Stimulated activated CD8-positive, alpha-beta memory T cell treated with anti-CD3 and anti-CD28 coated beads, Interleukin-7, amount 100 ng/mL, for 48 hours (primary cell): ENCODE measurements around the gene KPNA4.
"Not testable (repeated sequence)": the region's sequence is repeated elsewhere in the genome, so short reads cannot be mapped to it uniquely, and the experiment has no call there.

Experiments used
- DNase-seq, 2 donors: peaks; one replicate each; pipeline ENCODE4 v3.0.0-alpha.2; 2020; ENCODE audit warnings: low read depth in 1 of 2; ENCODE audit errors: extremely low read depth in 1 of 2

Gene KPNA4, protein sequence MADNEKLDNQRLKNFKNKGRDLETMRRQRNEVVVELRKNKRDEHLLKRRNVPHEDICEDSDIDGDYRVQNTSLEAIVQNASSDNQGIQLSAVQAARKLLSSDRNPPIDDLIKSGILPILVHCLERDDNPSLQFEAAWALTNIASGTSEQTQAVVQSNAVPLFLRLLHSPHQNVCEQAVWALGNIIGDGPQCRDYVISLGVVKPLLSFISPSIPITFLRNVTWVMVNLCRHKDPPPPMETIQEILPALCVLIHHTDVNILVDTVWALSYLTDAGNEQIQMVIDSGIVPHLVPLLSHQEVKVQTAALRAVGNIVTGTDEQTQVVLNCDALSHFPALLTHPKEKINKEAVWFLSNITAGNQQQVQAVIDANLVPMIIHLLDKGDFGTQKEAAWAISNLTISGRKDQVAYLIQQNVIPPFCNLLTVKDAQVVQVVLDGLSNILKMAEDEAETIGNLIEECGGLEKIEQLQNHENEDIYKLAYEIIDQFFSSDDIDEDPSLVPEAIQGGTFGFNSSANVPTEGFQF

GRCh38 chr3:160565442-160566403 lies at the start of gene KPNA4:
Gene KPNA4, minus strand, starts transcription at chr3:160565571. Its CDS starts 289 bp downstream, at chr3:160565282.
- DNase-seq: peak; percentile 93

GRCh38 chr3:160613661-160614060 lies 48.3 kb upstream of the KPNA4 start:
- DNase-seq: no peak

DNA sequence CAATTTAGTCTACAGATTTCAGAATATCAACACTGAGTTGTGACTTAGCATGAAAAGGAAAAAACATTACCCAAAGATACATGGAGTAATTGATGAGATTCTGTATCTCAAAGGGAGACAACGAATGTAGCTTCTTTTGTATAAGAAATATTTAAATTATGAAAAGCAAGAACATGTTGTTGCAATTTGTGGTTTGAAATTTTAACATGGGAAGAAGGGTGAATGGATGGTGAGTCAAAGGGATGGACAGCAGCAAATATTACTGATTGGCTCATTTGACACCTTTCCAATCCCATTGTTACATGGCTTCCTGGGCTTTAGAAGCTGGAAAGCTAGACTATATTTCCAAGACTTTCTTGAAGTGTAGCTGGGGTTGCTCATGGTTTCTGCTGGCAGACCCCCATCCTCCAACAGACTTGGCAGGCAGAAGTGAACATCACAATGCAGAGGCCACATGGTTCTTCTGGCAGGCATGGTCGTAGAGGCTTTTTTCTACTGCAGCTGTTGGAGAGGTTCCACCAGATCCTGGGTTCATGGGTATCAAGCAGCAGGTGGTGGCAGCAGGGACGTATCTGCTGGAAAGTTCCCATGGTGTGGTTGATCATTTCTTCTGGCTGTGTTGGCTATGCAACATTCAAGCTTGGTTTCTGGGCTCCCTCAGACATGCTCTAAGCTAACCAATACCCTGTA lies 47.2 kb upstream of the KPNA4 start:
- no peak for DNase-seq

DNA sequence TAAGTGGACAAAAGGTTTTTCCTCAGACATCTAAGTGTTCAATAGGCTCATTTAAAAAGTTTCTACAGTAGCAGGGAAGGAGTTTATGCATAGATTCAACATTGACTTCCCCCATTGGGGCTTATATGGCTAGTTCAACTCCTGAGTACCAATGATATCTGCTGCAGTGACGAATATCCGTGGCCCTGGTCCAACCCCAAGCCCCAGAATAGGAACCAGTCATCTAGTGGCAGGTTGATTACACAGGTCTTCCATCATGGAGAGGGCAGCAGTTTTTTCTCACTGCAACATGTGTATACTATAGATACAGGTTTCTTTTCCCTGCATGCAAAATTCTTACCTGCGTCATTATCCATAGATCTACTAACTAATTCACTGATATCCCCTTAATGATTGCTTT lies 45.8 kb upstream of the KPNA4 start:
- DNase-seq: no peak

DNA sequence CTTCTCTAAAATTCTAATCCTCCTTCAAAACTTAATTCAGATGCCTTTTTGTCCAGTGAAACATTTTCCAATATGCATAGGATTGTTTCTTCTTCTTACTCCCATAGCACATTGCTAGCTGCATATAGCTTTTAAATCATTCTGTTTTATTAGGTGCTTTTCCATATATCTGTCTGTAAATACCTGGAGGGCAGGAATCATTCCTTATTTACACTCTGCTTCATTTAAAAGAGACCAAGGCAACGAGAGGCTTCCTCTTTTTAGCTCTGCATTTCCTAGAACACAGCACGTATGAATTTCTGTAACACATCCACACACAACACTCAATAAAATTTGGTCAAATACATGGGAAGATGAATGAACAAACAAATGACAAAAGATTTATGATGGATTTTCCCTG lies 43.5 kb upstream of the KPNA4 start:
- DNase-seq: no peak

- DNase-seq: no peak
Observed at GRCh38 chr3:160607826-160608225, 42.5 kb upstream of the KPNA4 start.

DNA sequence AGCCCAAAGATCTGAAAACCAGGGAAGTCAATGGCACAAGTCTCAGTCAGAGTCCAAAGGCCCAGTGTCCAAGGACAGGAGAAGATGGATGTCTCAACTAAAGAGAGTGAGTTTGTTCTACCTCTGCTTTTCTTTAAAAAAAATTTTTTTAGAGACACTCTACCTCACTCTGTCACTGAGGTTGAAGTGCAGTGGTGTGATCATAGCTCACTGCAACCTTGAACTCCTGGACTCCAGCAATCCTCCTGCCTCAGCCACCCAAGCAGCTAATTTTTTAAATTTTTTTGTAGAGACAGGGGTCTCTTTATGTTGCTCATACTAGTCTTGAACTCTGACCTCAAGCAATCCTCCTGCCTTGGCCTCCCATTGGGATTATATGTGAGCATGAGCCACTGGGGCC lies 39.9 kb upstream of the KPNA4 start:
- DNase-seq: no peak

- DNase-seq: not testable (repeated sequence)
Observed at GRCh38 chr3:160603845-160604244, 38.5 kb upstream of the KPNA4 start.

GRCh38 chr3:160602259-160602658 lies 36.9 kb upstream of the KPNA4 start:
- DNase-seq: no peak

GRCh38 chr3:160601288-160601687 lies 35.9 kb upstream of the KPNA4 start:
- DNase-seq: no peak

- DNase-seq: no peak
Observed at GRCh38 chr3:160598865-160599264, 33.5 kb upstream of the KPNA4 start.

GRCh38 chr3:160588023-160588422 lies 22.7 kb upstream of the KPNA4 start:
- DNase-seq: no peak

GRCh38 chr3:160587105-160587504 lies 21.7 kb upstream of the KPNA4 start:
- no peak for DNase-seq

- DNase-seq: no peak
Observed at GRCh38 chr3:160586679-160587078, 21.3 kb upstream of the KPNA4 start.

DNA sequence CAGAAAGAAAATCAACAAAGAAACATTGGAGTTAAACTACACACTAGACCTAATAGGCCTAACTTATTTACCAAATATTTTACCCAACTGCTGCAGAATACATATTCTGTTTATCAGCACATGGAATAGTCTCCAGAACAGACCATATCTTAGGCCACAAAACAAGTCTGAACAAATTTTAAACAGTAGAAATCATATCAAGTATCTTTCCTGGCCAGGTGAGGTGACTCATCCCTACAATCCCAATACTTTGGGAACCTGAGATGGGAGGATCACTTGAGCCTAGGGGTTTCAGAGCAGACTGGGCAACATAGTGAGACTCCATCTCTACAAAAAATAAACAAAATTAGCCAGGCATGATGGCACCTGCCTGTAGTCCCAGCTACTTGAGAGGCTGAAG lies 18.1 kb upstream of the KPNA4 start:
- no peak for DNase-seq

GRCh38 chr3:160580938-160581337 lies 15.6 kb upstream of the KPNA4 start:
- no peak for DNase-seq

DNA sequence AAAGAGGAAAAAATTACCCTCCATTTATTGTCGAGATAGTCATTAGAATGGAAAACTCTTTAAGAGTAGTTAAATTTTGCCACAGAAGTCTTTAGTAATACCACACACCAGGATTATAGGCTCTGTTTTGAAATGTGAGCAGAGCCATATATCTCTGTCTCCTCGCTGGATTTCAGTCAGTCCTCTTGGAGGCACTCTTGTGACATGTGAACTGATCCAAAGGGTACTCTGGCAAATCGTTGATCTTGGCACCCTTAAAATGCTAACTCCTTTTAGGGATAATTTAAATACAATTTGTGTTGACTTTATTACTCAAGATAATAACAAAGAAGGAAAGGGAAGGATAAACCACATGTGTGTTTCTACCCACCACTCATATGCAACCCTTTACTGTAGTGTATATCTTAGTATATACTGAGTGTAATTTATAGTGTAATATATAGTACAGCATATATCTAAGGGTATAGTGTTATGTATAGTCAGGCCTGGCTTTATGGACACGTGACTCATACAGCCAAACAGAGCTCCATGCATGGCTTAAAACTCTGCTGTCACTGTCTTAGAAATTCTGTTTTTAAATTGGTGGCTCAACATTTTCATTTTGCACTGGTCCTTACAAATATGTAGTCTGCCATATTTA lies 12.3 kb upstream of the KPNA4 start:
- no peak for DNase-seq

DNA sequence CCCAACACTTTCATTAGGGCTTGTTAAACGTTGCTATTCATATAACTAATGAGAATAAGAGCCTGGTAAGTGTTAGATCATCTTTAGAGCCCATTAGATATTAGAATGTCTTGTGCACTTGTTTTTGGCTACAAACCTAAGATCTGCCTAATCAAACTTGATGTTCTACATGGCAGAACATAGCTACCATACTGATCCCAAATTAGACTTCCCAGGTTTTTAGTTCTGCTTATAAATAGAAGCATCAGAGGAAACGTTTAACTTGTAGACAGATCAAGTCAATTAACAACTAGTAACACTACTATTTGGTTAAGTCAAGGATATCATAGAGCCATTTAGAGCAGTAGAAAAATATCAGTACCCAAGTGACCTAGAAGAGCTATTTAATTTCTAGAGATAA lies 11.7 kb upstream of the KPNA4 start:
- DNase-seq: no peak

DNA sequence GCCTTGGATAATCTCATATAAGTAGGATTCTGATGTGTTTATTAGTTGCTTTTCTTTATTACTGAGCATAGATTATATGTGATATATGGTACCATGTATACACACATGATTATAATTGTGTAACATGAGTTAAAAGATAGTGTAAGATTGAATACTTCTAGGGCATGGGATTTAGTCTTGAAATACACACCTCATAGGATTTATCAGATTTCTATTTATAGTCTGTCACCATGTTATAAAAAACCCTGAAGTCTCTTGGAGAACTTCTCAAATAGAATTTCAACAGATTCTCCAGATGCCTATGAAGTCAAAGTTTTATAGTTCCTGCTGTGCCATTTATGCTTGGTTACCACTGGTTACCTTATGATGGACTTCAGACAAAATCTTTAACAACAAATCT lies 11.2 kb upstream of the KPNA4 start:
- DNase-seq: no peak

- DNase-seq: no peak
Observed at GRCh38 chr3:160575589-160575988, 10.2 kb upstream of the KPNA4 start.

GRCh38 chr3:160574636-160575035 lies 9.3 kb upstream of the KPNA4 start:
- no peak for DNase-seq
